ENCODE measurements around the gene MRPL53. TPM values are rescaled to one million over a fixed set of nuclear protein-coding genes. Genes with fewer than 3 reads are reported as not detected.
A peak's percentile ranks its signal among the peaks of the same experiment; 100 is the strongest.

MRPL53 gene
- total and polyA plus RNA-seq, 2 of the 13 experiments (the other 11 are each of a cell fraction or from before 2014, with no cell fraction given) = 34.3 to 51.9 TPM

- TF ChIP-seq ZBTB49 (CRISPR knock-in tag; IDR thresholded peaks at IDR 0.05; ENCODE audit: borderline replicate concordance) (peak; percentile 26; the same call in 1 of the 2 replicates), TFDP1 (CRISPR knock-in tag; IDR thresholded peaks at IDR 0.05; ENCODE audit: borderline replicate concordance) (peak; percentile 43; the same call in 1 of the 2 replicates), TRIM24 (CRISPR knock-in tag; IDR thresholded peaks at IDR 0.05) (no peak), ZNF232 (CRISPR knock-in tag; IDR thresholded peaks at IDR 0.05; ENCODE audit: borderline replicate concordance) (peak; percentile 62; the same call in 1 of the 2 replicates), ZNF546 (CRISPR knock-in tag; conservative IDR thresholded peaks at IDR 0.05) (no peak), FOXJ3 (CRISPR knock-in tag; IDR thresholded peaks at IDR 0.05; ENCODE audit: borderline replicate concordance) (0 out of 2 replicates have a peak, but pooled peaks have one; percentile 52), POLR2A (IDR thresholded peaks at IDR 0.05; ENCODE audit: insufficient read depth in 1 of 2, low read depth in 2 of 2, low read length in 2 of 2) (peak; percentile 98), ZNF20 (CRISPR knock-in tag; IDR thresholded peaks at IDR 0.05) (no peak), ZFYVE20 (CRISPR knock-in tag; IDR thresholded peaks at IDR 0.05; ENCODE audit: borderline replicate concordance, low read depth) (peak; percentile 88; the same call in 1 of the 2 replicates), CHD2 (IDR thresholded peaks at IDR 0.05; ENCODE audit: low read depth, low read length) (no peak), ZNF609 (CRISPR knock-in tag; IDR thresholded peaks at IDR 0.05; ENCODE audit: borderline replicate concordance) (peak; percentile 61; the same call in 1 of the 2 replicates), ZSCAN29 (CRISPR knock-in tag; conservative IDR thresholded peaks at IDR 0.05) (peak; percentile 91), NFE2L2 (IDR thresholded peaks at IDR 0.05; ENCODE audit: low read length) (no peak), CREB3 (CRISPR knock-in tag; IDR thresholded peaks at IDR 0.05) (peak; percentile 51; the same call in 1 of the 2 replicates), HNF4G (IDR thresholded peaks at IDR 0.05; ENCODE audit: borderline replicate concordance, low read depth, low read length) (no peak; the same call in 1 of the 2 replicates), HNF4G (CRISPR knock-in tag; IDR thresholded peaks at IDR 0.05; ENCODE audit: borderline replicate concordance, low read depth) (no peak; the same call in 1 of the 2 replicates), ZZZ3 (CRISPR knock-in tag; IDR thresholded peaks at IDR 0.05; ENCODE audit: borderline replicate concordance) (no peak; the same call in 1 of the 2 replicates), ARHGAP35 (CRISPR knock-in tag; IDR thresholded peaks at IDR 0.05; ENCODE audit: borderline replicate concordance) (no peak; the same call in 1 of the 2 replicates), NCOA1 (CRISPR knock-in tag; IDR thresholded peaks at IDR 0.05) (peak; percentile 94)
These were observed 30.6 kb downstream of the MRPL53 start, which contains the start of gene RTKN (continued) for GRCh38 chr2:74441690-74442482.

All from HepG2 (cell line).